Cardiac muscle cell (in vitro differentiated cells and primary cell): Measurements from ENCODE around the gene ZCCHC8. TPM values are rescaled to one million over a fixed set of nuclear protein-coding genes. Genes with fewer than 3 reads are reported as not detected.

Experiments used
- DNase-seq, 2 donors: peaks; one replicate each; pipeline versions ENCODE4 v3.0.0 to v3.0.0-alpha.2; 2010 to 2017; ENCODE audit warnings: low read depth in 1 of 2, low spot score in 1 of 2
- H3K27ac ChIP-seq: fragments of 200-600 bp; sonication (generic); 2 replicates; pipeline ENCODE4 v1.5.1; 2016
- H3K27me3 ChIP-seq: fragments of 200-600 bp; sonication (generic); 2 replicates; pipeline ENCODE4 v1.6.0; 2016; ENCODE audit warnings: control low read depth
- H3K36me3 ChIP-seq: fragments of 200-600 bp; sonication (generic); 2 replicates; pipeline ENCODE4 v1.5.1; 2016; ENCODE audit warnings: control low read depth
- H3K4me1 ChIP-seq: fragments of 200-600 bp; sonication (generic); 2 replicates; pipeline ENCODE4 v1.8.1; 2017; ENCODE audit warnings: low read depth, mild to moderate bottlenecking, mixed run types
- H3K4me3 ChIP-seq: fragments of 200-600 bp; sonication (generic); 2 replicates; pipeline ENCODE4 v1.5.1; 2016; ENCODE audit warnings: mild to moderate bottlenecking
- H3K9me3 ChIP-seq: fragments of 200-600 bp; sonication (generic); 2 replicates; pipeline ENCODE4 v1.5.1; 2017; ENCODE audit warnings: low read depth, mild to moderate bottlenecking, control low read depth
- polyA plus RNA-seq: library from polyadenylated mRNA; unstranded; fragments of >200 nt; fragmentation: Nextera tagmentation; extraction: Ambion mirVana; gene quantifications from 2 replicates; pipeline ENCODE4 v1.2.1, GENCODE V29; 2016
- total RNA-seq: library from RNA; depleted of rRNA; stranded (reverse); fragments of >200 nt; gene quantifications from 2 replicates; pipeline ENCODE4 v1.2.3, GENCODE V29; 2016
- TF ChIP-seq, protein P1 (sequence below): IDR thresholded peaks from 2 replicates; pipeline ENCODE4 v1.5.1; 2012; ENCODE audit warnings: low read depth, mild to moderate bottlenecking, low read length

ZCCHC8 gene
- total and polyA plus RNA-seq, 2 experiments from 2014 or later, result 17.9 to 21.8 TPM

GRCh38 chr12:122460641-122461040 lies 40.1 kb downstream of the ZCCHC8 start:
- Histone ChIP-seq H3K27me3 (no peaks in the 10 kb centered on the region), H3K9me3 (no peaks in the 10 kb centered on the region), H3K4me3 (no peak overlapping the region), H3K4me1 (no peaks in the 10 kb centered on the region), H3K27ac (no peak overlapping the region), H3K36me3 (no peaks in the 10 kb centered on the region)
- TF ChIP-seq, protein P1, sequence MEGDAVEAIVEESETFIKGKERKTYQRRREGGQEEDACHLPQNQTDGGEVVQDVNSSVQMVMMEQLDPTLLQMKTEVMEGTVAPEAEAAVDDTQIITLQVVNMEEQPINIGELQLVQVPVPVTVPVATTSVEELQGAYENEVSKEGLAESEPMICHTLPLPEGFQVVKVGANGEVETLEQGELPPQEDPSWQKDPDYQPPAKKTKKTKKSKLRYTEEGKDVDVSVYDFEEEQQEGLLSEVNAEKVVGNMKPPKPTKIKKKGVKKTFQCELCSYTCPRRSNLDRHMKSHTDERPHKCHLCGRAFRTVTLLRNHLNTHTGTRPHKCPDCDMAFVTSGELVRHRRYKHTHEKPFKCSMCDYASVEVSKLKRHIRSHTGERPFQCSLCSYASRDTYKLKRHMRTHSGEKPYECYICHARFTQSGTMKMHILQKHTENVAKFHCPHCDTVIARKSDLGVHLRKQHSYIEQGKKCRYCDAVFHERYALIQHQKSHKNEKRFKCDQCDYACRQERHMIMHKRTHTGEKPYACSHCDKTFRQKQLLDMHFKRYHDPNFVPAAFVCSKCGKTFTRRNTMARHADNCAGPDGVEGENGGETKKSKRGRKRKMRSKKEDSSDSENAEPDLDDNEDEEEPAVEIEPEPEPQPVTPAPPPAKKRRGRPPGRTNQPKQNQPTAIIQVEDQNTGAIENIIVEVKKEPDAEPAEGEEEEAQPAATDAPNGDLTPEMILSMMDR, result no peak
- no peak for DNase-seq

- TF ChIP-seq, protein P1, result no peak
- Histone ChIP-seq H3K27me3 (no peaks in the 10 kb centered on the region), H3K4me3 (no peak overlapping the region), H3K4me1 (no peaks in the 10 kb centered on the region), H3K9me3 (no peaks in the 10 kb centered on the region), H3K27ac (no peak overlapping the region), H3K36me3 (no peaks in the 10 kb centered on the region)
- DNase-seq, result no peak
Measured at GRCh38 chr12:122460061-122460460, 40.7 kb downstream of the ZCCHC8 start.

DNA sequence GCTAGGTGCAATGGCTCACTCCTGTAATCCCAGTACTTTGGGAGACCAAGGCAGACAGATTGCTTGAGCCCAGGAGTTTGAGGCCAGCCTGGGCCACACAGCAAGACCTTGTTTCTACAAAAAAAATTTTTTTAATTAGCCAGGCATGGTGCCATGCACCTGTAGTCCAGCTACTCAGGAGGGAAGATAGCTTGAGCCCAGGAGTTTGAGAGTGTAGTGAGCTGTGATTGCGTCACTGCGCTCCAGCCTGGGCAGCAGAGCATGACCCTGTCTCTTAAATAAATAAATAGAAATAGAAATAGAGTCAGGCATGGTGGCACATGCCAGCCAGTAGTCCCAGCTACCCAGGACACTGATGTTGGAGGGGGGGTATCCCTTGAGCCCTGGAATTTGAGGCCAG lies 41.5 kb downstream of the ZCCHC8 start:
- Histone ChIP-seq H3K4me3 (no peak overlapping the region), H3K36me3 (no peaks in the 10 kb centered on the region), H3K9me3 (no peaks in the 10 kb centered on the region), H3K27ac (no peak overlapping the region), H3K27me3 (no peaks in the 10 kb centered on the region), H3K4me1 (no peaks in the 10 kb centered on the region)
- no peak for DNase-seq
- TF ChIP-seq, protein P1, result no peak

GRCh38 chr12:122458105-122459035 lies 42.4 kb downstream of the ZCCHC8 start:
- Histone ChIP-seq H3K4me1 (no peaks in the 10 kb centered on the region), H3K9me3 (no peaks in the 10 kb centered on the region), H3K36me3 (no peaks in the 10 kb centered on the region), H3K4me3 (no peak overlapping the region), H3K27ac (no peak overlapping the region), H3K27me3 (no peaks in the 10 kb centered on the region)
- no peak for DNase-seq
- TF ChIP-seq, protein P1, result no peak

DNA sequence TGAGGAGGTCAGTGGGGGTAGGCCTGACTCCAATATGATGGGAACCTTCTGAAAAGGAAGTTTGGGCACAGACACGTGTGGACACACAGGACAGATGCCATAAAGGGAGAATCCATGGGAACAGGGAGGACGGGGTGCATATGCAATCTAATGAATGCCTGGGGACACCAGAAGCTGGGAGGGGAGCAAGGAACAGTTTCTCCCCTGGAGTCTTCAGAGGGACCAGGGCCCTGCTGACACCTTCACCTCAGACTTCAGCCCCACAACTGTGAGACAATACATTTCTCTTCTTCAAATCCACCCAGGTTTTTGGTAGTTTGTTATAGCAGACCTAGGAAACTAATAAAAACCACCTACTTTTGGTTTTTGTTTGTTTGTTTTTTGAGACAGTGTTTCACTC lies 43.1 kb downstream of the ZCCHC8 start:
- H3K9me3 ChIP-seq, result no peaks in the 10 kb centered on the region
- H3K27me3 ChIP-seq, result no peaks in the 10 kb centered on the region
- no peak overlapping the region for H3K27ac ChIP-seq
- no peaks in the 10 kb centered on the region for H3K4me1 ChIP-seq
- TF ChIP-seq, protein P1, result no peak
- no peaks in the 10 kb centered on the region for H3K36me3 ChIP-seq
- no peak overlapping the region for H3K4me3 ChIP-seq
- DNase-seq, result no peak
